Thyroid gland (tissue), 4 donors: Measurements from ENCODE around the gene ADIRF. TPM values are rescaled to one million over a fixed set of nuclear protein-coding genes. Genes with fewer than 3 reads are reported as not detected.

ENCODE experiments used
- DNase-seq, 2 donors: peaks; one replicate each; pipeline ENCODE4 v3.0.0-alpha.2; 2019
- H3K27ac ChIP-seq, 3 donors: fragments of 200-600 bp; sonication (generic); 1 replicate in 2 of 3; 2 replicates in 1 of 3; pipeline ENCODE4 v1.5.1; 2016 to 2019; ENCODE audit warnings: mild to moderate bottlenecking in 1 of 3, moderate library complexity in 1 of 3
- H3K27me3 ChIP-seq: fragments of 200-600 bp; sonication (generic); one replicate; pipeline ENCODE4 v1.5.1; 2019
- H3K36me3 ChIP-seq, 2 donors: fragments of 200-600 bp; sonication (generic); one replicate each; pipeline ENCODE4 v1.5.1; 2016 to 2019
- H3K4me1 ChIP-seq, 2 donors: fragments of 200-600 bp; sonication (generic); one replicate each; pipeline ENCODE4 v1.5.1; 2017 to 2019
- H3K4me3 ChIP-seq, 3 donors: fragments of 200-600 bp; sonication (generic); replicated peaks in 1 of 3; 1 replicate in 2 of 3; 2 replicates in 1 of 3; pipeline ENCODE4 v1.5.1; 2016; ENCODE audit warnings: mild to moderate bottlenecking in 1 of 3
- H3K9me3 ChIP-seq: fragments of 200-600 bp; sonication (generic); one replicate; pipeline ENCODE4 v1.5.1; 2017
- POLR2A ChIP-seq, 2 donors: fragments of 450-650 bp; IDR thresholded peaks; one replicate each; pipeline ENCODE4 v1.6.1; 2017; ENCODE audit warnings: antibody characterized with exemption in 2 of 2, mild to moderate bottlenecking in 2 of 2, moderate library complexity in 1 of 2
- WGBS, 2 donors: methylation state at CpG; one replicate each; pipeline ENCODE4 v1.1.5; 2017; 5-methylcytosine and 5-hydroxymethylcytosine counted together
- intact Hi-C: fragments of 100-400 bp; cut with DNase I; formaldehyde crosslinking; loops from one replicate; pipeline ENCODE4 v1.15.1; 2023
- total RNA-seq, 4 donors: library from RNA; depleted of rRNA; stranded (reverse); fragments of >200 nt; gene quantifications; one replicate each; pipeline ENCODE4 v1.2.3, GENCODE V29; 2016
- TF ChIP-seq, protein P1 (sequence below), 6 experiments: fragments of 200-600 bp in 3 of 6; fragments of 450-650 bp in 3 of 6; sonication (generic) in 3 of 6; IDR thresholded peaks; one replicate each; pipeline ENCODE4 v1.5.1; 2016 to 2019; ENCODE audit warnings: antibody characterized with exemption in 6 of 6, mild to moderate bottlenecking in 2 of 6, inconsistent platforms in 1 of 6, moderate library complexity in 1 of 6

Gene ADIRF
- total RNA-seq, 4 donors from 2014 or later = 66.6 to 208 (median 104) TPM

DNA sequence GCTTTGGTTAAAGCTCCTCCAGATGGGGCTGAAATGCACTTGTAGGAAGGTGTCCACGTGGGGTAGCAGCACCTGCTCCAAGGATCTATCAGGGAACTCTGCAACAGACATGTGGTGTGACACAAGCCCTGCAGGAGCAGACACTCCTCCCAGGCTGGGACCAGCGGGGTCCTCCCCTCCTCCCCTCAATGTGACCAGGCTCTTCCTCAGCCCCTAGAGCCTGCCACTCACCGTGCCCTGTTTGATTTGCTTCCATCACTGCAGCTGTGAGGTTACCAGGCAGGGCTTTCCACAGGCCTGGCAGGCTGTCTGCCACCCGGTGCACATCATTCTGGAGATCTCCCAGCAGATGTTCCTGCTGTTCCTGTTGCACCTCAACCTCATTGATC is 24.3 kb upstream of the ADIRF start:
- TF ChIP-seq POLR2A (IDR thresholded peaks at IDR 0.05) = no peak
- TF ChIP-seq, protein P1, sequence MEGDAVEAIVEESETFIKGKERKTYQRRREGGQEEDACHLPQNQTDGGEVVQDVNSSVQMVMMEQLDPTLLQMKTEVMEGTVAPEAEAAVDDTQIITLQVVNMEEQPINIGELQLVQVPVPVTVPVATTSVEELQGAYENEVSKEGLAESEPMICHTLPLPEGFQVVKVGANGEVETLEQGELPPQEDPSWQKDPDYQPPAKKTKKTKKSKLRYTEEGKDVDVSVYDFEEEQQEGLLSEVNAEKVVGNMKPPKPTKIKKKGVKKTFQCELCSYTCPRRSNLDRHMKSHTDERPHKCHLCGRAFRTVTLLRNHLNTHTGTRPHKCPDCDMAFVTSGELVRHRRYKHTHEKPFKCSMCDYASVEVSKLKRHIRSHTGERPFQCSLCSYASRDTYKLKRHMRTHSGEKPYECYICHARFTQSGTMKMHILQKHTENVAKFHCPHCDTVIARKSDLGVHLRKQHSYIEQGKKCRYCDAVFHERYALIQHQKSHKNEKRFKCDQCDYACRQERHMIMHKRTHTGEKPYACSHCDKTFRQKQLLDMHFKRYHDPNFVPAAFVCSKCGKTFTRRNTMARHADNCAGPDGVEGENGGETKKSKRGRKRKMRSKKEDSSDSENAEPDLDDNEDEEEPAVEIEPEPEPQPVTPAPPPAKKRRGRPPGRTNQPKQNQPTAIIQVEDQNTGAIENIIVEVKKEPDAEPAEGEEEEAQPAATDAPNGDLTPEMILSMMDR (IDR thresholded peaks at IDR 0.05) = no peak
- no peaks in the 10 kb centered on the region for H3K9me3 ChIP-seq
- H3K4me1 ChIP-seq = peaks cover 2 to 24% of the 10 kb centered on the region in 2 donors
- no peak overlapping the region for H3K4me3 ChIP-seq
- DNase-seq = no peak
- no peaks in the 10 kb centered on the region for H3K36me3 ChIP-seq
- intact Hi-C loops = no loop called here
- WGBS, 2 donors = 81 to 93% methylated on average over 2 to 4 of the region's 4 CpGs
- H3K27ac ChIP-seq = no peak overlapping the region
- no peaks in the 10 kb centered on the region for H3K27me3 ChIP-seq

DNA sequence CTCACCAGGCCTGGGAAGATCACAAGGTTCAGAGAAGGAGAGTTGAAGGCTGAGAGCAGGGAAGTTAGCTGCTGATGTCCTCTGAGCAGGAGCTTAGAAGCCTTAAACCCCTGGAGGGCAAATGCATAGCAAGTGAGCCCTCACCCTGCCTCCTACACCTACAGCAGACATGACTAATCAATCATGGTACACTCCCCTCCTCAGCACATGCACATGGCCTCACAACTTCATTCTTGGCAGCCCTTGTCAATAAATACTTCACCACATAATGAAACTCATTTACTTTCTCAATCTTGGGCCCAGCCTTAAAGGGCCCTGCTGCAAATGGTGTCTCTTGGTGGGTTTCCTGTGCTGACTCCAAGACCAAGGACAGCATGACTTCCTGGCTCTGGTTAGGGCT is 23.8 kb upstream of the ADIRF start:
- TF ChIP-seq, protein P1 (IDR thresholded peaks at IDR 0.05) = no peak
- no peak for TF ChIP-seq POLR2A (IDR thresholded peaks at IDR 0.05)

DNA sequence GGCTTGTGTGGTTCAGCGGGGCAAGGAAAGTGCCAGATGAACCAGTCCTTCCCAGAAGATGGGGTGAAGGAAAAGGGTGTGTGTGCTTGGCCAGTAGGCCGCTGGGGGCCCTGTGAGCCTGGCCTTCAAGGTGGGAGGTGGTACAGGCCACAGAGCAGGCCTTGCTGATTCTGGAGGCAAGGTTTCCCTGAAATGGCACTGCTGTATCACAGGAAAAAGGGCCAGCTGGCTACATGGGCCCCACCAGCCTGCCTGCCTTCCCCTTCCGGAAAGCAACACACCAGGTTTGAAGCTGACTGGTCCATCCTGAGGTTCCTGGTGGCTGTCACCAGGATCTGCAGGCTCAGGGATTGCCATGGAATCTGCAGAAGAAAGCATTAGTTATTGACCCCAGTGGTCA is 23.4 kb upstream of the ADIRF start:
- no peak for DNase-seq
- intact Hi-C loops = no loop called here
- 94 to 95% methylated on average over 3 of the region's 3 CpGs for WGBS, 2 donors
- H3K4me3 ChIP-seq = no peak overlapping the region
- no peak overlapping the region for H3K27ac ChIP-seq
- H3K27me3 ChIP-seq = no peaks in the 10 kb centered on the region
- no peaks in the 10 kb centered on the region for H3K9me3 ChIP-seq
- no peaks in the 10 kb centered on the region for H3K36me3 ChIP-seq
- no peak for TF ChIP-seq POLR2A (IDR thresholded peaks at IDR 0.05)
- TF ChIP-seq, protein P1 (IDR thresholded peaks at IDR 0.05) = no peak
- peaks cover 0 to 24% of the 10 kb centered on the region in 2 donors for H3K4me1 ChIP-seq

More for the DNA sequence above, 23.8 kb upstream of the ADIRF start:
- H3K9me3 ChIP-seq = no peaks in the 10 kb centered on the region
- no peak overlapping the region for H3K4me3 ChIP-seq
- H3K27me3 ChIP-seq = no peaks in the 10 kb centered on the region
- H3K36me3 ChIP-seq = no peaks in the 10 kb centered on the region
- no peak overlapping the region for H3K27ac ChIP-seq
- peaks cover 0 to 24% of the 10 kb centered on the region in 2 donors for H3K4me1 ChIP-seq
- intact Hi-C loops = no loop called here
- DNase-seq = no peak

DNA sequence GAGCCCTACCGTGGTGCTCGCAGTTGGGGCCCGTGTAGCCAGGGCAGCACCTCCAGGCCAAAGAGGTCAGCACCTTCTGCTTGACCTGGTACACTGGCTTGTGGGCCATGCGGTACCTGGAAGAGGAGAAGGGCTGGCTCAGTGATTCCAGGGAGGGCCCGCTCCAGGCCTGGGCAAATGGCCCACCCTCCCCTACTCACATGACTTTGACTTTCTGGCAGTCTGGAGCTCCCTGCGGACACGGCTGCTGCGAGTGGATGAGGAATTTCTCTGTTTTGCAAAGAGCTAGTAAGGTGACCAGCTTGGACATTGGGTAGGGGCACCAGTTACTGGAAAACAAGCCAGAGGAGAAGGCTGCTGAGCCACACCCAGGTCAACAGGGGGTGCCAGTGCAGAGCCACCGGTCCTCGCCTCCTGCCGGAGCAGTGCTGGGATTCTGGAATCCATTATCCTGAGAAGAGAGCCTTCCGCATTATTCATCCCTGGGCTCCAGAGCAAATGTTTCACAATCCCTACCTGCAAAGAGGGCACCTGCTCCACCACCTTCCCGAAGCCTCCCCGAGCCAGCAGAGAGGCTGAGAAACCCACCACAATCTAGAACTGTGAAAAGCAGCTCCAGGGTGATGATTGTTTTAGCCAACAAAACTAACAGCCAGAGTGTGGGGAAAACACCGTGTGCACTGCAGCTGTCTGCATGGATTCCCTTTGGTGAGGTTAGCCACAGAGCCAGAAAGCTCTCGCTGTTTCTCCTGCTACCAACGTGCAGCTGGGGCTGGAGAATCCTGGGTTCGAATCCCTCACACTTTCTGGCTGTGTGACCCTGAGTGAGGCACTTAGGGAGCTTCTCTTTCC is 22.7 kb upstream of the ADIRF start:
- intact Hi-C loops = no loop called here
- Histone ChIP-seq H3K4me3 (no peak overlapping the region), H3K9me3 (no peaks in the 10 kb centered on the region), H3K36me3 (no peaks in the 10 kb centered on the region), H3K4me1 (peaks cover 0 to 24% of the 10 kb centered on the region in 2 donors), H3K27me3 (no peaks in the 10 kb centered on the region), H3K27ac (no peak overlapping the region)
- no peak for DNase-seq
- TF ChIP-seq, protein P1 (IDR thresholded peaks at IDR 0.05) = no peak
- no peak for TF ChIP-seq POLR2A (IDR thresholded peaks at IDR 0.05)
- WGBS, 2 donors = 69 to 70% methylated on average over 9 to 15 of the region's 18 CpGs
